HG03469 (cell line): ENCODE measurements around the gene EBF4.

ENCODE experiments used
- ATAC-seq: cut with Tn5 transposase; IDR thresholded peaks from one replicate; pipeline ENCODE4 v1.9.1; 2021; ENCODE audit warnings: mild to moderate bottlenecking, moderate library complexity, moderate number of reproducible peaks; ENCODE audit not compliant: unreplicated experiment

EBF4 gene

GRCh38 chr20:2741881-2742280, 49.3 kb downstream of the EBF4 start:
- ATAC-seq: no peak

GRCh38 chr20:2742431-2742830, 49.9 kb downstream of the EBF4 start:
- ATAC-seq: no peak

GRCh38 chr20:2742934-2743559, 50.5 kb downstream of the EBF4 start:
- ATAC-seq: no peak

GRCh38 chr20:2745060-2745910, 52.7 kb downstream of the EBF4 start:
- ATAC-seq: no peak

- no peak for ATAC-seq
Measured at GRCh38 chr20:2745936-2746635, 53.5 kb downstream of the EBF4 start.

- no peak for ATAC-seq
Measured at GRCh38 chr20:2746636-2747265, 54.2 kb downstream of the EBF4 start.

- no peak for ATAC-seq
Measured at GRCh38 chr20:2747676-2748235, 55.2 kb downstream of the EBF4 start.

- no peak for ATAC-seq
Measured at GRCh38 chr20:2748551-2749342, 56.2 kb downstream of the EBF4 start.

GRCh38 chr20:2749343-2749950, 56.9 kb downstream of the EBF4 start:
- ATAC-seq: no peak

GRCh38 chr20:2749951-2750490, 57.4 kb downstream of the EBF4 start:
- no peak for ATAC-seq

GRCh38 chr20:2750491-2751251, 58.1 kb downstream of the EBF4 start:
- no peak for ATAC-seq

- no peak for ATAC-seq
Measured at GRCh38 chr20:2751347-2751877, 58.8 kb downstream of the EBF4 start.

- ATAC-seq: no peak
Measured at GRCh38 chr20:2751878-2752566, 59.4 kb downstream of the EBF4 start.

GRCh38 chr20:2752567-2753460, 60.2 kb downstream of the EBF4 start:
- no peak for ATAC-seq

GRCh38 chr20:2753461-2754040, 61.0 kb downstream of the EBF4 start:
- ATAC-seq: no peak

GRCh38 chr20:2754424-2754823, 61.8 kb downstream of the EBF4 start:
- no peak for ATAC-seq
